NCI-H1694 treated with DMSO at 0.1 percent for 48 hours (cell line): Measurements from ENCODE around the gene SCN9A.
"Not testable (repeated sequence)": the region's sequence is repeated elsewhere in the genome, so short reads cannot be mapped to it uniquely, and the experiment has no call there.

ENCODE experiments used
- DNase-seq: peaks from one replicate; lab custom pipeline; 2025; lab: John Stamatoyannopoulos, UW

SCN9A gene

GRCh38 chr2:166242309-166242708 is 133.4 kb downstream of the SCN9A start:
- DNase-seq: no peak

DNA sequence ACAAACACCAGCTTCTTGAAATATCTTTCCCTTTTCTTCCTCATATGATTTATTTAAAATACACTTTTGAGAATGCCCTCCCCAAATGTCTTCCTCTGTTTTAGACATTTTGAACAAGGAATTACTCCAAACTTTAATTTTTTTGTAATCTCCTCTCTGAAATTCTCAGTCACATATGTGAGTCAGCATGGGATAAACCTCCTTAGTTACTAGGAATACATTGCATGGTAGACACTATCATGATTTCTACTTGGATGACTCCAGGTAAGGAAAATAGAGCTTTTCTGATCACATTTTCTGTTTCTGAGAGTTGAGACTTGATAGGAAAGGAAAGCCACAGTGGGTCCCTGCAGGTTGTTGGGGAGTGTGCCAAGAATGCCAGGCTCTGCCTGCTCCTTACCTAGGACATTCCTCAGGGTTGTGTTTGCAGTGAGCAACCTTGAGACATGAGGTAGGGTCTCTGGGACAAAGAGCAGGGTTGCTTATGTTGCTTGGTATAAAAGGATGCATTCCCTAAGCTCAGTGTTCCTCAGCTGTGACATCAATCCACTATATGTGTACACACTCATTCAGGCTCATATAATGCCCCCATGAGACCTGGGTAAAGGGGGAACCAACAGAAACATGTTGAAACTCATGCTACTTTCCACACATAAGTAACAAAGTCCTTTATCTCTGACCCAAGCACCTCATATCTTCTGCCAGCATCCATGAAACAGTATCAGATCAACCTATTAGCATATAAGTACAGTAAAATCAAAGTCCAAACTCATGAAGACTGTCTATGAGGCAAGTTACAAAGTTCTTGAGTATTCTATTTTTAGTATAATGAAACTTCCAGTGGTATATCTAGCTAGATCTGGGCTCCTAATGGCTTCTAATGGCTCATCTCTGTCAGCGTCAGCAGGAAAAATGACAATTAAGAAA is 135.1 kb downstream of the SCN9A start:
- no peak for DNase-seq

DNA sequence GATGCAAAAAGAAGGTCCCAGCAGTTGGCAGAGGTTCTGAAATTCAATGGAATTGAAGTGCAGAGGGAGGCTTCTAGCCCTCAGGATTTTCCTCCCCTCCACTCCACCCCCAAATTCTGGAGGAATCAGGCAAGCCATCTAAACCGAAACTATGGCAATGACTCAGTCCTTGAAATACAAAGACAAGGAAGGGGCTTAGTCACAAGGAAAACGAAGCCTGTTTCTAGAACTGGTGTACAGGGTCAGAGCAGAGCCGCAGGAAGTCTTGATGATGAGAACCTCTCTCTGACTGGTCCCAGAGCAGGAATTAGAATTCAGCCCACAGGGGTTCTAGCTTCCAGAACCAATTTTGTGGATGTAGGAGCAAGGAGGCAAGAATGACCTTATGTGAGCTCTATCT is 136.2 kb downstream of the SCN9A start:
- DNase-seq: no peak

GRCh38 chr2:166238176-166238575 is 137.6 kb downstream of the SCN9A start:
- no peak for DNase-seq

DNA sequence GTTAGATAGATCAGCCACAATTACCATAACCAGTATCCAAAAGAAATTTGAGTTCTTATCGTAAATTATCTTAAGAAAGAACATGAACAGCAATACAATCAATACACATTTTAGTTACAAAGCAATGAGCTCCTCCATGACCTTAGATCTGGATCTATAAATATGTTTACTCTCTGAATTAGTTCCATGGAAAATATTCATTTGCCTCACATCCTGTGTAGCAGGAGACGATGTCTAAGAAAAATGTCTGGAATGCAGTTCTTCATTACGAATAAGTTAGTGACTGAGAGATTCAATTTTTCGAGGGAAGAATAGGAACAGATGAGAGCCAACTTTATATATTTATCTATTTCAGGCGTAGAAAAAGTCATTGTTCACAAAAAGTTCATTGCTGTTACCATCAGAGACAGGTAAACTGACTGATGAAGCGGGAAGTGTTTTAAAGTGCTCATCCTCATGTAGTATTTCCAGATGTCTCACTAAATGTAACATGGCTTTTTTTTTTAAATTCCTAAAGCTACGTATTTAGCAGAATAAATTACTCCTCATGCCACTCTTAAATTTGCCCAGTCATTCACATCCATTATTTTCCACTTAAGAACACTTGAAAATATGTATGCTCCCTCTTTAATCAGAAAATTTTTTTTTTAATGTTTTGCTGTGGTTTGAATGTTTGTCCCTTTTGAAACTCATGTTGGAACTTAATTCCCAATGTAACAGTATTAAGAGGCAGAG is 141.5 kb downstream of the SCN9A start:
- DNase-seq: no peak

DNA sequence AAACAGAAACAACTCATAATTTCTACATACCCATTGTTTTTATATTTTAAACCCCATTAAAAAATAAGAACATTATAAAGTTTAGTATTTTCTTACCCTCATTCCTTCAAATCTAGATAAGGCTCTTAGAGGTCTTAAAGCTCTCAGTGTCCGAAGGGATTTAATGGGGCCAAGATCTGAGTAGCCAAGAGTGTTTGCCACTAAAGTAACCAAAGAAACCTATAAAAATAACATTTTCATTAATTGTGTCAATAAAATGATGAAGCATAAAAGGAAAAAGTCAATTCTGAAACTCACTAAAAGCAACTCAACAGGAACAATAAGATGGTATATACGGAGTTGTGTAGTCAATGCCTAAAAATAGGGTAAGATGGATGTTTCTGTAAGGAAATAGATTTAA is 142.5 kb downstream of the SCN9A start:
- no peak for DNase-seq

- DNase-seq: no peak
Observed at GRCh38 chr2:166230724-166231070, 145.0 kb downstream of the SCN9A start.

DNA sequence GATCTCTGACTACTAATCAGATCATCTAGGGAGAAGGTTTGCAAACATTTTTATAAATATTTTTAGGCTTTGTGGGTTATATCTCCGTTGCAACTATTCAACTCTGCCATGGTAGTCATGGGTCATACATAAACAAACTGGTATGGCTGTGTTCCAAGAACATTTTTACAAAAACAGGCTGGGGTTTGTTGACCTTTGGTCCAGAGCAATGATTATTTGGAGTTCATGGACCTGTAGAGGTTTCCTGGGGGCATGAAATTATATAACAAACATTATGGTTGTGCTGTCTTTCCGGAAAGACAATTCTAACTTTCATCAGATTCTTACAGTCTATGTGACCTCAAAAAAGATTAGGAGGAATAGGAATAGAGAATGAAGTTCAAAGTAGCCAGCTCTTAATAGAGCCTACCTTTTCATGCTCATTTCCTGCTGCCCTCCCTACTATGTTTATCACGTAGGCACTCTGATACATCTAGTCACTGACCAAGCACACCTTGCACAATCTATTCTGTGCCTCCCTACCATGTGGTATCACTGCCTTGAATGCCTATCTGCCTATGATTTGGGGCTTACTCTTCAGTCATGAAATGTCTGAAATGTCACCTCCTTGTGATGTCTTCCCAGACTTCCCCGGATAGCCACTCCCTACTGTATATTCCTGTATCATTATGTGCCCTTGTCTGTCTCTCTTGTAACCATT is 145.6 kb downstream of the SCN9A start:
- no peak for DNase-seq

- DNase-seq: no peak
Observed at GRCh38 chr2:166229678-166230023, 146.1 kb downstream of the SCN9A start.

DNA sequence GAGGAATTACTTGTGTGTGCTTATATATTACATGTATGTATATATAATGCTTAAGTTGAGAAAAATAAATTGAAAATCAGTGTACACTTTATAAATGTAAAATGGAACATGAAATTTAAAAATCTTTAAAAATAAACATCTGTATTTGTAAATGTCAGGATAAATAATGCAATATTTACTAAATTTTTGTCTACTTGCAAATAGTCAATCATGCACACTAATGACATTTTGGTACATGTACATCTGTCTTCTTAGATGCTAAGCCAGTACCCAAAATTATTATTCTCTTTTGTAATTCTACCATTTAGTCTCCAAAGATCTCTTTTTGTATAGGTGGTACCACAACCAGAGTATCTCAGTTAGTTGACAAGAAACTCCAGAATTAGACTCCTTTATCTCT is 151.5 kb downstream of the SCN9A start:
- DNase-seq: no peak

- DNase-seq: no peak
Observed at GRCh38 chr2:166223298-166223697, 152.4 kb downstream of the SCN9A start.

GRCh38 chr2:166211079-166211478 is 164.7 kb downstream of the SCN9A start:
- no peak for DNase-seq

GRCh38 chr2:166209944-166210343 is 165.8 kb downstream of the SCN9A start:
- not testable (repeated sequence) for DNase-seq

- not testable (repeated sequence) for DNase-seq
Observed at GRCh38 chr2:166209367-166209766, 166.4 kb downstream of the SCN9A start.

DNA sequence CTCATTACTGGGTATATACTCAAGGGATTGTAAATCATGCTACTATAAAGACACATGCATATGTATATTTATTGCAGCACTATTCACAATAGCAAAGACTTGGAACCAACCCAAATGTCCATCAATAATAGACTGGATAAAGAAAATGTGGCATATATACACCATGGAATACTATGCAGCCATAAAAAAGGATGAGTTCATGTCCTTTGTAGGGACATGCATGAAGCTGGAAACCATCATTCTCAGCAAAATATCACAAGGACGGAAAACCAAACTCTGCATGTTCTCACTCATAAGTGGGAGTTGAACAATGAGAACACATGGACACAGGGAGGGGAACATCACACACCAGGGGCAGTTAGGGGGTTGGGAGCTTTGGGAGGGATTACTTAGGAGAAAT is 169.6 kb downstream of the SCN9A start:
- DNase-seq: not testable (repeated sequence)

DNA sequence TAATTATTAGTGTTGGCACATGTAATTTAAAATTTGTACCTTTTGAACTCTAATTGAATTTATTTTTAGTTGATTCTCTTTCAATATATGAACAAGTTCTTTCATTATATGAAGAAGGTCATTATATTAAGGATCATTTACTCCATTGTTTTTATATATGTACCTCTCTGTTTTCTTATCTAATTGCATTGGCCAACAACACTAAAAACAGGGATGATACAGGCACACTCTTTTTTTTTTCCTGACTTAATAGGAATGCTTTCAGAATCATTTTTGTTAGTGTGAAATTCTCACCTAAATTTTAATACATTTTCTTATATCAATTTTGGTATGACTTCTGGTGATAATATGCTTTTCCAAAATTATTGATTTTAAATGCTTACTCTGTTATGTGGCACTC is 173.0 kb downstream of the SCN9A start:
- no peak for DNase-seq

DNA sequence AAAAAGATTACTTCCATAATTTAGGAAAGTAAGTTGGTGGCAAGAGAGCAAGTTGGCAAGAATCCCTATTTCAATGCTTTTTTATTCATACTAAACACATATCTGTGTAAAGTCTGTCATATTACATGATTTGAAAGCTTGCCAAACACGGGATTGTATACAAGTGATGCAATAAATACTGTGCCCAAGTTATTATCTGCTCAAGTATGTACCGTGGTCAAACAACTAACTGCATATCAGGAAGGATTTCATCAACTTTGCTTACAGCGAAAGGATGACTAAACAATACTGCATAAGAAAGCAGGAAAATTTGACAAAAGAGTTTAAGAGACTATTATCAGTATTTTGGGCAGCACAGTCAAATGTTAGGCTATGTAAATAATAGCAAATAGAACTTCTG is 178.3 kb downstream of the SCN9A start:
- no peak for DNase-seq

DNA sequence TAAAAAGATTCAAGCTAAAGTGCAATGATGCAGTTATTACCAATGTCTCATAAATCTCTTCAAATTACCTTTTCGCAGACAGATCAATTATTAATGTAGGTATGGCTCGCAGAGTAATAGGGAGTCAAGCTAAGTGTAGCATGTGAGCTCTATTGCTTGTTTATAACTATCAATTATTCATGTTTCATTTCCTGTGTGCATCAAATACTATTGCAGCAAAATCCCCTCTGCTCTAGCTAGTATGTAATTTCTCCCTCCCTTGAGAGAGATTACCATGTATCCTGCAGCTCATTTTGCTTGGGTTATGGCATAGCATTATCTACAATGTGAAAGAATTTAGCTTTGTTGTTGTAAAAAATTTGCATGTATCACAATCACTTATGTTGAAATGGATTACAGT is 182.3 kb downstream of the SCN9A start:
- DNase-seq: no peak

GRCh38 chr2:166188084-166188483 is 187.7 kb downstream of the SCN9A start:
- DNase-seq: no peak

GRCh38 chr2:166184789-166185188 is 191.0 kb downstream of the SCN9A start:
- no peak for DNase-seq

DNA sequence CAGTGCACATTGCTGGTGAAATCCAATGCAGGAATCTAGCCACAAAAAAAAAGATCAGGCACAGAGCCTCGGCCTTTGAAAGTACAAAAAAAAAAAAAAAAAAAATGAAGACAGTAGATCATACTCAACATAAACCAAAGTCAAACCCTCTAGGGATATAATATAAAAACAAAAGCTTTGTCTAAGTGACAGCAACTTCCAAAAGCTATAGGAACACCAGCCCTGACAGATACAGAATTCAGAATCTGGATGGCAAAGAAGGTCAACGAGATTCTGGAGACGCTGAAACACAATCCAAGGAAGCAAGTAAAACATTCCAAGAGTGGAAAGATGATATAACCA is 194.0 kb downstream of the SCN9A start:
- no peak for DNase-seq

DNA sequence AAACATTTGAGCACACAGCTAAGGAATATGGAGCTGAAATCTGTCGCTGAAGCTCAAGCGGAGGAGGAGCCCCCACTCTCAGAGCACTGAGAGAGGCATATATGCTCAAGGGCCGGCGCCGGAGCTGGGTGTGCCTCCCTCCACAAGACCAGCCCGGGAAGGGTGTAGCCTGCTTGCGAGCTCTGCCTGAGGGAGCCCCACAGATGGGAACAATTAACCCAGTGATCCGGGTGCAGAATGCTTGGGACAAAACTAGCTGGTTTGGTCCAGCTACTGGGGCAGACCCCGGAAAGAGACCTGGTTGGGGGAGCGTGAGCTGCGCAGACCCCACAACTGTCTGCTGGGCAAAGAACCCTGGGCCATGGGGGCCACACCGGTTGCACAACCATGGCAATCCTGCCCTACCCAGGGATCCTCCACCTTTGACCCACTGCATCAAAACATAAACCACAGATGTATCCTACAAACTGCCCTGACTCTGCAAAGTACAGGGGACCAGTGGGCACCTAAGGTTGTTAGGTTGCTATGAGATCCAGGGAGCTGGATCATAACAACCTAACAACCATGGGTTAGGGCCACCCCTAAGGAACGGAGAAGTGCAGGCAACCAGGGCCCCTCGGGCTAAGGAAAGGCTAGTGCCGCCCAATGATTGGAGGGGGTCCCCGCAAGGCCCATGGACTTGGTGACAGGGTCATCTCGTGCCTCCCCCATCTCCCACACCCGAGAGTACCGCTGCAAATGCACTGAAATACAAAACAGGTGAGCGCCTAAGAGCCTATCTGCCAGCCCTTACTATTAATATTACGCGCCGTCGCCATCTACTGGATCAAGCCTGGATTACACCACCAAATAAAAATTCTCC is 194.6 kb downstream of the SCN9A start:
- peak; percentile 76 for DNase-seq
